B cell (primary cell): ENCODE results near the gene SYT13. TPM values are rescaled to one million over a fixed set of nuclear protein-coding genes. Genes with fewer than 3 reads are reported as not detected.

Experiments
- ATAC-seq: fragments of 200-7000 bp; cut with Tn5 transposase; one replicate; pipeline ENCODE4 v1.10.0; 2021; ENCODE audit warnings: low read depth, mild to moderate bottlenecking, moderate number of reproducible peaks, moderate library complexity
- CTCF ChIA-PET: fragments of 350-600 bp; sonication (Branson Sonifier 250); formaldehyde crosslinking; loops from one replicate; lab custom pipeline; 2021; ENCODE audit warnings: antibody characterized with exemption, inconsistent platforms; lab: Charles Lee
- POLR2A ChIA-PET: fragments of 350-600 bp; sonication (Branson Sonifier 250); formaldehyde crosslinking; loops from one replicate; lab custom pipeline; 2021; ENCODE audit warnings: antibody characterized with exemption; lab: Charles Lee
- DNase-seq: peaks from one replicate; pipeline ENCODE4 v3.0.0; 2013
- H2AFZ ChIP-seq: 2 replicates; pipeline ENCODE4 v1.6.1; 2012; ENCODE audit warnings: mild to moderate bottlenecking, low read depth, low read length; ENCODE audit not compliant: insufficient read depth, poor library complexity, severe bottlenecking
- H3K27ac ChIP-seq, 2 donors: 1 replicate in 1 of 2; 2 replicates in 1 of 2; pipeline ENCODE4 v1.5.1; 2012 to 2013; ENCODE audit warnings: low read length in 2 of 2, mild to moderate bottlenecking in 2 of 2, moderate library complexity in 1 of 2
- H3K27me3 ChIP-seq, 4 experiments: fragments of 200-600 bp in 1 of 4; sonication (generic) in 1 of 4; replicated peaks in 1 of 4; 1 replicate in 2 of 4; 2 replicates in 2 of 4; pipeline versions ENCODE4 v1.6.1 to v1.7.0; 2013 to 2016; ENCODE audit warnings: low read length in 3 of 4, mild to moderate bottlenecking in 2 of 4, mixed read lengths in 1 of 4, moderate library complexity in 1 of 4; ENCODE audit not compliant: insufficient read depth in 4 of 4, control insufficient read depth in 3 of 4; ENCODE audit errors: control extremely low read depth in 1 of 4
- H3K36me3 ChIP-seq, 2 experiments: replicated peaks in 1 of 2; 1 replicate in 1 of 2; 2 replicates in 1 of 2; pipeline versions ENCODE4 v1.6.1 to v1.7.1; 2013; ENCODE audit warnings: low read length in 1 of 2; ENCODE audit not compliant: insufficient read depth in 2 of 2, control insufficient read depth in 1 of 2; ENCODE audit errors: control extremely low read depth in 1 of 2, extremely low read depth in 1 of 2
- H3K4me1 ChIP-seq, 2 donors: fragments of 200-600 bp in 1 of 2; sonication (generic) in 1 of 2; 1 replicate in 1 of 2; 2 replicates in 1 of 2; pipeline versions ENCODE4 v1.5.1 to v1.6.1; 2013 to 2017; ENCODE audit warnings: low read length in 2 of 2; ENCODE audit not compliant: control insufficient read depth in 2 of 2, insufficient read depth in 2 of 2
- H3K4me2 ChIP-seq: replicated peaks from 2 replicates; pipeline ENCODE3; 2012; ENCODE audit warnings: mild to moderate bottlenecking, low read depth, low read length; ENCODE audit not compliant: poor library complexity, severe bottlenecking
- H3K4me3 ChIP-seq, 5 experiments: fragments of 200-600 bp in 1 of 5; sonication (generic) in 1 of 5; 1 replicate in 3 of 5; 2 replicates in 2 of 5; pipeline versions ENCODE4 v1.5.1 to v1.7.0; 2011 to 2016; ENCODE audit warnings: low read length in 4 of 5, mild to moderate bottlenecking in 4 of 5, low read depth in 2 of 5, control low read depth in 1 of 5, moderate library complexity in 1 of 5; ENCODE audit not compliant: insufficient read depth in 1 of 5; ENCODE audit errors: control extremely low read depth in 1 of 5, extremely low read depth in 1 of 5
- H3K79me2 ChIP-seq: fragments of 200-600 bp; sonication (generic); one replicate; pipeline ENCODE4 v1.6.0; 2016; ENCODE audit warnings: low read length; ENCODE audit not compliant: control insufficient read depth, insufficient read depth
- H3K9ac ChIP-seq: fragments of 200-600 bp; sonication (generic); 2 replicates; pipeline ENCODE4 v1.6.1; 2017; ENCODE audit warnings: mild to moderate bottlenecking, low read length, moderate library complexity
- H3K9me3 ChIP-seq, 3 donors: one replicate each; pipeline versions ENCODE4 v1.6.1 to v1.7.1; 2013; ENCODE audit warnings: low read length in 2 of 3; ENCODE audit not compliant: control insufficient read depth in 2 of 3, insufficient read depth in 1 of 3; ENCODE audit errors: control extremely low read depth in 1 of 3
- H4K20me1 ChIP-seq: 2 replicates; pipeline ENCODE4 v1.6.0; 2012; ENCODE audit warnings: mild to moderate bottlenecking, low read length; ENCODE audit not compliant: insufficient read depth, control insufficient read depth, poor library complexity, severe bottlenecking
- H3K27ac Mint-ChIP-seq: one replicate; pipeline ENCODE4 v1.8.0; 2021; ENCODE audit warnings: mixed read lengths
- H3K27me3 Mint-ChIP-seq: one replicate; pipeline ENCODE4 v1.8.0; 2021; ENCODE audit warnings: mixed read lengths
- H3K4me1 Mint-ChIP-seq: one replicate; pipeline ENCODE4 v1.8.0; 2021; ENCODE audit warnings: mixed read lengths
- H3K4me3 Mint-ChIP-seq: one replicate; pipeline ENCODE4 v1.8.0; 2021; ENCODE audit warnings: mixed read lengths
- H3K9me3 Mint-ChIP-seq: one replicate; pipeline ENCODE4 v1.8.0; 2022; ENCODE audit warnings: mixed read lengths; ENCODE audit not compliant: insufficient read depth
- CTCF ChIP-seq: fragments of 200-600 bp; IDR thresholded peaks from one replicate; pipeline ENCODE4 v1.8.0; 2022; ENCODE audit warnings: antibody characterized with exemption, mild to moderate bottlenecking
- EZH2 ChIP-seq: IDR thresholded peaks from 2 replicates; pipeline ENCODE4 v1.6.1; 2012; ENCODE audit warnings: borderline replicate concordance, low read depth, mild to moderate bottlenecking, moderate library complexity, low read length; ENCODE audit not compliant: insufficient read depth, poor library complexity, severe bottlenecking
- WGBS: methylation state at CpG from one replicate; pipeline ENCODE4 v1.1.5; 2013; ENCODE audit warnings: missing lambda C conversion rate; ENCODE audit not compliant: insufficient coverage; 5-methylcytosine and 5-hydroxymethylcytosine counted together
- intact Hi-C: fragments of 100-400 bp; cut with micrococcal nuclease; formaldehyde crosslinking; loops from one replicate; pipeline ENCODE4 v1.10.0; 2022
- polyA plus RNA-seq: library from polyadenylated mRNA; depleted of rRNA; stranded (reverse); fragments of >200 nt; gene quantifications from 2 replicates; pipeline ENCODE4 v1.2.3, GENCODE V29; 2012
- total RNA-seq, 2 donors: library from RNA; stranded (reverse); fragments of 120-200 nt in 1 of 2; gene quantifications; 1 replicate in 1 of 2; 2 replicates in 1 of 2; pipeline versions ENCODE4 v1.2.3 to v1.2.4, GENCODE V29; 2013 to 2022

Gene SYT13
- total and polyA plus RNA-seq, 2 donors (not counting 1 experiment from before 2014, with no cell fraction given), result not detected

- Histone ChIP-seq H3K27ac (no peak overlapping the region), H4K20me1 (peaks cover 8% of the 10 kb centered on the region), H3K79me2 (no peaks in the 10 kb centered on the region), H3K36me3 (peaks cover 0 to 20% of the 10 kb centered on the region in 2 experiments), H3K27me3 (no peaks in the 10 kb centered on the region), H2AFZ (no peak overlapping the region), H3K4me1 (peaks cover 12% of the 10 kb centered on the region in 2 donors), H3K9ac (no peak overlapping the region), H3K9me3 (no peaks in the 10 kb centered on the region), H3K4me2 (peak overlapping the region; percentile 36), H3K4me3 (no peak overlapping the region)
- POLR2A ChIA-PET, result no interaction called here
- Mint-ChIP-seq H3K27ac (no peak overlapping the region), H3K4me1 (peaks cover 14% of the 10 kb centered on the region), H3K4me3 (peak overlapping the region; percentile 29), H3K9me3 (no peaks in the 10 kb centered on the region), H3K27me3 (no peaks in the 10 kb centered on the region)
- 90% methylated on average over 32 of the region's 35 CpGs for WGBS
- TF ChIP-seq EZH2, result no peak
- TF ChIP-seq CTCF, result no peak
- no peak for DNase-seq
- CTCF ChIA-PET, result no interaction called here
- ATAC-seq, result no peak
- intact Hi-C loops, result no loop called here
Measured at GRCh38 chr11:45209000-45209879, 76.9 kb downstream of the SYT13 start.

- Mint-ChIP-seq H3K27ac (no peak overlapping the region), H3K27me3 (no peaks in the 10 kb centered on the region), H3K9me3 (peaks cover under 1% of the 10 kb centered on the region), H3K4me1 (peaks cover 14% of the 10 kb centered on the region), H3K4me3 (no peak overlapping the region)
- Histone ChIP-seq H2AFZ (no peak overlapping the region), H3K4me1 (peaks cover 12% of the 10 kb centered on the region in 2 donors), H3K9ac (no peak overlapping the region), H3K4me2 (no peak overlapping the region), H3K27me3 (no peaks in the 10 kb centered on the region), H4K20me1 (peaks cover 8% of the 10 kb centered on the region), H3K9me3 (peaks cover 0 to under 1% (median 0%) of the 10 kb centered on the region in 3 donors), H3K4me3 (no peak overlapping the region), H3K27ac (no peak overlapping the region), H3K36me3 (peaks cover 0 to 21% of the 10 kb centered on the region in 2 experiments), H3K79me2 (no peaks in the 10 kb centered on the region)
- ATAC-seq, result no peak
- intact Hi-C loops, result no loop called here
- CTCF ChIA-PET, result no interaction called here
- DNase-seq, result no peak
- 100% methylated on average over 1 of the region's 8 CpGs for WGBS
- POLR2A ChIA-PET, result no interaction called here
- no peak for TF ChIP-seq CTCF
Measured at GRCh38 chr11:45208135-45208534, 78.0 kb downstream of the SYT13 start.
